H9 (cell line): ENCODE measurements around the gene ANXA4. TPM values are rescaled to one million over a fixed set of nuclear protein-coding genes. Genes with fewer than 3 reads are reported as not detected.

Source experiments
- DNase-seq: peaks from one replicate; pipeline ENCODE4 v3.0.0-alpha.2; 2017
- H2AFZ ChIP-seq: one replicate; pipeline ENCODE4 v1.6.1; 2013; ENCODE audit warnings: mild to moderate bottlenecking, low read length, control low read depth, moderate library complexity
- H2AK5ac ChIP-seq: 2 replicates; pipeline ENCODE4 v1.6.1; 2013; ENCODE audit warnings: low read length, control low read depth, mixed read lengths; ENCODE audit not compliant: insufficient read length
- H2BK120ac ChIP-seq: one replicate; pipeline ENCODE4 v1.6.1; 2013; ENCODE audit warnings: low read depth, mild to moderate bottlenecking, low read length, control low read depth, inconsistent platforms; ENCODE audit not compliant: poor library complexity, severe bottlenecking
- H2BK12ac ChIP-seq: 2 replicates; pipeline ENCODE4 v1.6.1; 2013; ENCODE audit warnings: low read length, control low read depth, mixed read lengths, low read depth; ENCODE audit not compliant: insufficient read length
- H2BK15ac ChIP-seq: 2 replicates; pipeline ENCODE4 v1.6.1; 2013; ENCODE audit warnings: low read depth, low read length, control low read depth
- H2BK20ac ChIP-seq: one replicate; pipeline ENCODE4 v1.6.1; 2013; ENCODE audit warnings: low read depth, mild to moderate bottlenecking, low read length, control low read depth, inconsistent platforms; ENCODE audit not compliant: poor library complexity, severe bottlenecking
- H2BK5ac ChIP-seq: 2 replicates; pipeline ENCODE4 v1.6.1; 2013; ENCODE audit warnings: low read length, control low read depth, mixed read lengths; ENCODE audit not compliant: insufficient read length
- H3K14ac ChIP-seq: 2 replicates; pipeline ENCODE4 v1.6.1; 2013; ENCODE audit warnings: low read length, control low read depth; ENCODE audit not compliant: insufficient read depth
- H3K18ac ChIP-seq: 2 replicates; pipeline ENCODE4 v1.6.1; 2013; ENCODE audit warnings: low read depth, mild to moderate bottlenecking, mixed read lengths, low read length, control low read depth; ENCODE audit not compliant: insufficient read length
- H3K23ac ChIP-seq: 2 replicates; pipeline ENCODE4 v1.6.1; 2013; ENCODE audit warnings: low read length, control low read depth, mixed read lengths, low read depth; ENCODE audit not compliant: insufficient read length
- H3K23me2 ChIP-seq: 2 replicates; pipeline ENCODE4 v1.6.1; 2013; ENCODE audit warnings: low read depth, mild to moderate bottlenecking, mixed read lengths, low read length, control low read depth; ENCODE audit not compliant: insufficient read length, poor library complexity, severe bottlenecking
- H3K27ac ChIP-seq: 2 replicates; pipeline ENCODE4 v1.5.1; 2013; ENCODE audit warnings: low read length, control low read depth, mixed read lengths, low read depth; ENCODE audit not compliant: insufficient read length
- H3K27me3 ChIP-seq: 2 replicates; pipeline ENCODE4 v1.6.1; 2013; ENCODE audit warnings: low read length, control low read depth, inconsistent platforms; ENCODE audit not compliant: insufficient read depth
- H3K4ac ChIP-seq: 2 replicates; pipeline ENCODE4 v1.6.1; 2013; ENCODE audit warnings: low read depth, mild to moderate bottlenecking, control low read depth, inconsistent platforms, low read length, moderate library complexity
- H3K4me1 ChIP-seq: 2 replicates; pipeline ENCODE4 v1.6.1; 2013; ENCODE audit warnings: low read length, control low read depth, inconsistent platforms; ENCODE audit not compliant: insufficient read depth
- H3K4me2 ChIP-seq: 2 replicates; pipeline ENCODE4 v1.6.1; 2013; ENCODE audit warnings: low read length, control low read depth, mixed read lengths; ENCODE audit not compliant: insufficient read length, insufficient read depth
- H3K56ac ChIP-seq: 2 replicates; pipeline ENCODE4 v1.6.1; 2013; ENCODE audit warnings: low read depth, mild to moderate bottlenecking, mixed read lengths, low read length, control low read depth; ENCODE audit not compliant: insufficient read length
- H3K79me1 ChIP-seq: 2 replicates; pipeline ENCODE4 v1.6.1; 2013; ENCODE audit warnings: low read depth, mild to moderate bottlenecking, moderate library complexity, low read length, control low read depth, inconsistent platforms; ENCODE audit not compliant: insufficient read depth, poor library complexity, severe bottlenecking
- H3K79me2 ChIP-seq: 2 replicates; pipeline ENCODE4 v1.6.1; 2013; ENCODE audit warnings: low read length, control low read depth, inconsistent platforms; ENCODE audit not compliant: insufficient read depth
- H3K9ac ChIP-seq: 2 replicates; pipeline ENCODE4 v1.6.1; 2013; ENCODE audit warnings: low read length, control low read depth, mixed read lengths; ENCODE audit not compliant: insufficient read length; ENCODE audit errors: extremely low read depth
- H3K9me3 ChIP-seq: one replicate; pipeline ENCODE4 v1.6.1; 2013; ENCODE audit warnings: low read depth, low read length, inconsistent platforms; ENCODE audit not compliant: control insufficient read depth
- H3T11ph ChIP-seq: one replicate; pipeline ENCODE4 v1.6.1; 2013; ENCODE audit warnings: mild to moderate bottlenecking, low read length, control low read depth, inconsistent platforms
- H4K20me1 ChIP-seq: one replicate; pipeline ENCODE4 v1.6.1; 2013; ENCODE audit not compliant: control insufficient read depth, insufficient read length, insufficient read depth
- H4K5ac ChIP-seq: 2 replicates; pipeline ENCODE4 v1.6.1; 2013; ENCODE audit warnings: low read depth, mild to moderate bottlenecking, mixed read lengths, low read length, control low read depth; ENCODE audit not compliant: insufficient read length
- H4K8ac ChIP-seq: replicated peaks from 2 replicates; pipeline ENCODE4 v1.6.1; 2013; ENCODE audit warnings: low read length, control low read depth, mixed read lengths, low read depth; ENCODE audit not compliant: insufficient read length
- H4K91ac ChIP-seq: 2 replicates; pipeline ENCODE4 v1.6.1; 2013; ENCODE audit warnings: low read depth, mild to moderate bottlenecking, moderate library complexity, mixed read lengths, low read length, control low read depth; ENCODE audit not compliant: insufficient read length
- H3K27ac Mint-ChIP-seq, 3 experiments: 2 replicates in 2 of 3; 3 replicates in 1 of 3; pipeline ENCODE4 v1.8.0; 2020 to 2021; ENCODE audit warnings: mixed read lengths in 3 of 3, mild to moderate bottlenecking in 1 of 3, moderate library complexity in 1 of 3
- H3K27me3 Mint-ChIP-seq: 2 replicates; pipeline ENCODE4 v1.8.0; 2021; ENCODE audit warnings: low read depth, mild to moderate bottlenecking, moderate library complexity, mixed read lengths
- H3K36me3 Mint-ChIP-seq, 3 experiments: 2 replicates in 2 of 3; 3 replicates in 1 of 3; pipeline ENCODE4 v1.8.0; 2020 to 2021; ENCODE audit warnings: low read depth in 3 of 3, mixed read lengths in 3 of 3; ENCODE audit not compliant: insufficient read depth in 1 of 3
- H3K4me1 Mint-ChIP-seq, 2 experiments: 2 replicates each; pipeline ENCODE4 v1.8.0; 2020; ENCODE audit warnings: mixed read lengths in 2 of 2
- H3K4me3 Mint-ChIP-seq, 2 experiments: 2 replicates in 1 of 2; 3 replicates in 1 of 2; pipeline ENCODE4 v1.8.0; 2020 to 2021; ENCODE audit warnings: mild to moderate bottlenecking in 2 of 2, mixed read lengths in 2 of 2, moderate library complexity in 1 of 2
- H3K9me3 Mint-ChIP-seq, 2 experiments: 2 replicates in 1 of 2; 3 replicates in 1 of 2; pipeline ENCODE4 v1.8.0; 2020; ENCODE audit warnings: mild to moderate bottlenecking in 2 of 2, mixed read lengths in 2 of 2, moderate library complexity in 1 of 2
- WGBS: extraction: QIAGEN DNeasy Blood & Tissue Kit; methylation state at CpG from one replicate; pipeline ENCODE4 v1.1.7; 2013; ENCODE audit warnings: missing lambda C conversion rate, low lambda C conversion rate, mixed read lengths; ENCODE audit not compliant: insufficient read length; ENCODE audit errors: extremely low coverage; 5-methylcytosine and 5-hydroxymethylcytosine counted together
- total RNA-seq: library from RNA; stranded (reverse); gene quantifications from 2 replicates; pipeline ENCODE4 v1.2.1, GENCODE V29; 2021
- TF ChIP-seq, protein P1 (sequence below): fragments of 200-600 bp; sonication (generic); conservative IDR thresholded peaks from 3 replicates; pipeline ENCODE4 v1.8.0; 2021; ENCODE audit warnings: antibody characterized with exemption, mild to moderate bottlenecking

ANXA4 gene
- total RNA-seq, 1 experiment from 2014 or later = 14.4 TPM

DNA sequence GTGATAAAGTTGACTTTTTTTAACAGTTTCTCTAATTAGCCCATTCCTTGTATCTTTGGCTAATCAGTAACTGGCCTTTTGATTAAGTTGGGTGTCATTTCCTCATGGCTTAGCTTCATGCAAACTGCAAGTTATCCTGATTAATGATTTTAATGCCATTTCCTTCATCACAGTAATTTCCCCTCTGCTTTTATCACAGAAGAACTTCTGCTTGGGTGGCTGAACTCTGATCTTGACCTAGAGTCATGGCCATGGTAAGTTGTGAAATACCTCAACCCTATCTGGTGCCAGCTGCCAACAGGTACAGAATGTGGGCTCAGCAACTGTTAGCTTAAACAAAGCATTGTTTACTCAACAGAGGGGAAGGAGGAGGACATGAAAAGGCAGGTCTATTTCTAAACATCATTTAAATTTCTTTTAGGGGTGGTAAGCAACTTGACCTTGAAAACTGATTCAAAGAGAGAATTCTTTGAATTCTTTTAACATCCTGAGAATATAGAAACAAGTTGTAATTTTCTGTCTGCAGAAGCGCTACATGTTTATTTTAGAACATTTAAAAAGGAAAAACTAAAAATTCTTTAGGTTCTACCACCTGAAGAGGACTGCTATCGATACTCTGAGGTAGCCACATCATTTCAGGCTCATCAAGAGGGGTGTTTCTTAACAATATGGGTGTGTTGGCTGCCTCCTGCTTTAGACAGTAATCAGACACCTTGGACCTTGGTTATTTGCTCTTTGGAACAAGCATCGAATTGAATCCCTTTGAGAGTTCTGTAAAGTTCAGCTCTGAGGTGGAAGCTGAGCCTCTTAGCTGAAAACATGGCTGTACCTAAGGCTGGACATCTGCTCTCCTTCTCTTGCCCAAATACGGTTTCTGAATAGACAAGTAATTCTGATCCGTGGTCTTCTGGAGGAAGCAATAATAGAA is 39.7 kb downstream of the ANXA4 start:
- Histone ChIP-seq H3K23me2 (no peaks in the 10 kb centered on the region), H2BK5ac (no peak overlapping the region), H3K4me2 (no peak overlapping the region), H4K20me1 (no peaks in the 10 kb centered on the region), H3K14ac (no peak overlapping the region), H3K27me3 (no peaks in the 10 kb centered on the region), H4K5ac (no peak overlapping the region), H3K18ac (peak overlapping the region; percentile 46), H3K9ac (no peak overlapping the region), H3K56ac (no peak overlapping the region), H3K27ac (no peak overlapping the region), H3K9me3 (no peaks in the 10 kb centered on the region), H3T11ph (peak overlapping the region; percentile 27), H3K4me1 (peaks cover 11% of the 10 kb centered on the region), H3K4ac (no peak overlapping the region), H3K79me2 (no peaks in the 10 kb centered on the region), H3K79me1 (no peaks in the 10 kb centered on the region), H4K91ac (no peak overlapping the region), H2BK15ac (no peak overlapping the region), H4K8ac (no peak overlapping the region), H2BK20ac (no peak overlapping the region), H3K23ac (peak overlapping the region; percentile 41), H2AFZ (no peak overlapping the region), H2AK5ac (no peak overlapping the region), H2BK120ac (no peak overlapping the region), H2BK12ac (peak overlapping the region; percentile 90)
- Mint-ChIP-seq H3K27me3 (no peaks in the 10 kb centered on the region), H3K27ac (no peak overlapping the region; a peak in 1 of 7 replicates), H3K4me1 (peaks cover 37 to 42% of the 10 kb centered on the region in 2 experiments), H3K4me3 (no peak overlapping the region), H3K36me3 (peaks cover 0 to 6% (median 2%) of the 10 kb centered on the region in 3 experiments; a peak in 2 of 7 replicates), H3K9me3 (peaks cover 5 to 6% of the 10 kb centered on the region in 2 experiments; a peak in 4 of 5 replicates)
- DNase-seq = no peak
- TF ChIP-seq, protein P1, sequence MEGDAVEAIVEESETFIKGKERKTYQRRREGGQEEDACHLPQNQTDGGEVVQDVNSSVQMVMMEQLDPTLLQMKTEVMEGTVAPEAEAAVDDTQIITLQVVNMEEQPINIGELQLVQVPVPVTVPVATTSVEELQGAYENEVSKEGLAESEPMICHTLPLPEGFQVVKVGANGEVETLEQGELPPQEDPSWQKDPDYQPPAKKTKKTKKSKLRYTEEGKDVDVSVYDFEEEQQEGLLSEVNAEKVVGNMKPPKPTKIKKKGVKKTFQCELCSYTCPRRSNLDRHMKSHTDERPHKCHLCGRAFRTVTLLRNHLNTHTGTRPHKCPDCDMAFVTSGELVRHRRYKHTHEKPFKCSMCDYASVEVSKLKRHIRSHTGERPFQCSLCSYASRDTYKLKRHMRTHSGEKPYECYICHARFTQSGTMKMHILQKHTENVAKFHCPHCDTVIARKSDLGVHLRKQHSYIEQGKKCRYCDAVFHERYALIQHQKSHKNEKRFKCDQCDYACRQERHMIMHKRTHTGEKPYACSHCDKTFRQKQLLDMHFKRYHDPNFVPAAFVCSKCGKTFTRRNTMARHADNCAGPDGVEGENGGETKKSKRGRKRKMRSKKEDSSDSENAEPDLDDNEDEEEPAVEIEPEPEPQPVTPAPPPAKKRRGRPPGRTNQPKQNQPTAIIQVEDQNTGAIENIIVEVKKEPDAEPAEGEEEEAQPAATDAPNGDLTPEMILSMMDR = no peak
- WGBS = no CpG with 5 or more reads among the region's 5 CpGs
